Kidney glomerular epithelial cell (primary cell): ENCODE measurements around the gene PLSCR2.
A peak's percentile ranks its signal among the peaks of the same experiment; 100 is the strongest.
"Not testable (repeated sequence)": the region's sequence is repeated elsewhere in the genome, so short reads cannot be mapped to it uniquely, and the experiment has no call there.

Experiments
- DNase-seq: peaks from one replicate; lab custom pipeline; 2025; lab: John Stamatoyannopoulos, UW

Gene PLSCR2, protein sequence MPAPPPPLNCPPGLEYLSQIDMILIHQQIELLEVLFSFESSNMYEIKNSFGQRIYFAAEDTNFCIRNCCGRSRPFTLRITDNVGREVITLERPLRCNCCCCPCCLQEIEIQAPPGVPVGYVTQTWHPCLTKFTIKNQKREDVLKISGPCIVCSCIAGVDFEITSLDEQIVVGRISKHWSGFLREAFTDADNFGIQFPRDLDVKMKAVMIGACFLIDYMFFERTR

GRCh38 chr3:146469150-146470017 lies at the start of gene PLSCR2:
Gene PLSCR2, minus strand, starts transcription at chr3:146469561. Its CDS starts 9,657 bp downstream, at chr3:146459904.
- DNase-seq, result peak; percentile 3

- DNase-seq, result no peak
These were observed 48.5 kb upstream of the PLSCR2 start for GRCh38 chr3:146517684-146518435.

DNA sequence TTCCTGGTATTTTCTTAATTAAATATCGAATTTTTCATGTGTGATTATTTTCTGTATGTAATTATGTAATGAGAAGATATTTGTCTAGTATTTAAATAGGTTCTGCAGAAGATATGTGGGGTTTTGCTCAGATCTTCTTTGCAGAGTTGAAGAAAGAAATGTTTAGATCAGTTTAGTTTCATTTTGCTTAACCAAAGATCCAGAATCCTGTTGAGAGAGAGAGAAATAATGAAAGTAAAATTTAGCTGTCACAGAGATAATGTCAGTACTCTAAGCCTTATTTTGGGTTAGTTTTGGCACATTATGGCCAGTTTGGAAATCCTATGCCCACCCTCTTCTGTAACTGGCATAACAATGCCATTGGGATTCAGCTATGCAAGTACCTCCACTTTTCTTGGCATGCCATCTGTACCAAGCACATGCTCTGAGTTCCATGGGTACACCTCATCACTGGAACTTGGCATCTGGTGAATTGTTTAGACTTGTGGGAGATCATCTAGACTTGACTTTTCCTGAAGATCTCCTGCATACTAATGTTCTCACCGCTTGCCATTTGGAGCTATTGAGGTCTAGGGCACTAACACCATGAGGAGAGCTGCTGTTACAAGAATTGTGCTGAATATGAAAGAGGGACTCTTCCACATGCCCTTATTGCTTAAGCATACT lies 44.2 kb upstream of the PLSCR2 start:
- DNase-seq, result no peak

DNA sequence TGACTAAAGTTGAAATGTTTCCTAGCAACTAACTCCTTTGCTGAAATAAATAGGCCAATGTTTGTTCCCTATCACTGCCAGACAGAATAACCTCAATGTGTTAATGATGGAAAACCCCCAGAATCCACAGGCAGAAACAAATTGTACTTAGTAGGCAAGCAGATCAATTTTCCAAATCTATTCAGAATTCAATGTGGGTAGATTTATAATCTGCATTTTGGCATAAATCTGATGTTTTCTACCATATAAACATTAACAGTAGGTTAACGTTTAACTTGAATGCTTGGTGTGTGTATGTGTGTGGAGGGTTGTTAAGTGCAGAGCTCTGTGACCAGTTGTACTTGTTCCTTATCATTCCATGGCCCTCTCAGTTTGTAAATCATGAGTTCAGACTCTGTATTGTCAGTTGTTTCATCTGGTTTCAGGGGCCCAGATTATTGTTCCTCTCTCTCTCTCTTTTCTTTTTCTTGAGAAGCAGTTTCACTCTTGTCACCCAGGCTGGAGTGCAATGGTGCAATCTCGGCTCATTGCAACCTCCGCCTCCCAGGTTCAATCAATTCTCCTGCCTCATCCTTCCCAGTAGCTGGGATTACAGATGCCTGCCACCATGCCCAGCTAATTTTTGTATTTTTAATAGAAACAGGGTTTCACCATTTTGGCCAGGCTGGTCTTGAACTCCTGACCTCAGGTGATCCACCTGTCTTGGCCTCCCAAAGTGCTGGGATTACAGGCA lies 42.2 kb upstream of the PLSCR2 start:
- DNase-seq, result peak; percentile 45

GRCh38 chr3:146507331-146508120 lies 38.2 kb upstream of the PLSCR2 start:
- DNase-seq, result no peak

DNA sequence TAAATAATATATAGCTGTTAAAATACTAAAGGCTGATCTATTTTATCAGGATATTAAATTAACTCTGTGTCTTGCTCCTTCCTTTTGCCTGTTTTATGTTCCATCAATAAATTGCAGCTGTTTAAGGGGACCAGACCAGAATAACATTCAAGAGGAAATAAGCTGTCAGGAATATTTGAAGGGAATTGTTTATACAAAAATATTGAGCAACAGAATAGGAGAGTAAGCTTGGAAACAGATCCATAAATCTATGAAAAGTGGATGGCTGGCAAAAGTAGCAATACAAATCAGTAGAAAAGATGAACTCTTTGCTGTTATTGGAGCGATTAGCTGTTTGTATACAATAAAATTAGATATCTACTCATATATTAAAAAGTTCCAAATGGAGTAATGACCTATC lies 36.2 kb upstream of the PLSCR2 start:
- DNase-seq, result no peak

- DNase-seq, result no peak
These were observed 35.3 kb upstream of the PLSCR2 start for GRCh38 chr3:146504498-146505197.

GRCh38 chr3:146503461-146504202 lies 34.3 kb upstream of the PLSCR2 start:
- peak; percentile 63 for DNase-seq

- no peak for DNase-seq
These were observed 33.6 kb upstream of the PLSCR2 start for GRCh38 chr3:146502887-146503460.

- no peak for DNase-seq
These were observed 32.4 kb upstream of the PLSCR2 start for GRCh38 chr3:146501752-146502151.

DNA sequence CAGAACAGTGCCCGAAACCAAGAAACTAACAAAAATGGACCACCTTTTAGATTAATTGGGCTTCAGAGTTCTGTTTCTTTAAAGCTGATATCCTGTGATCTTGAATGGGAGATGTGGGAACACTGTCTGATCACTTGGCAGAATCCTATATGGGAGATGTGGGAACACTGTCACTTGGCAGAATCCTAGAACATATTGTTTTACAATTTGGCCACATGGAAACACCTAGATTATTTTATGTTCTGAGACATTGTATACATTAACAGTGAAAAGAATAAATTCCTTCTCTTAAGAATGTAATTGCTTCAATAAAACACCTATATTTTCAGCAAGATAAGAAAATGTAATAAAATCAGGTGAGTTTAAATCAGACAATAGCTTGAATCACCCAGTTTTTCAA lies 30.3 kb upstream of the PLSCR2 start:
- no peak for DNase-seq

GRCh38 chr3:146498002-146498736 lies 28.8 kb upstream of the PLSCR2 start:
- DNase-seq, result no peak

GRCh38 chr3:146497145-146497843 lies 27.9 kb upstream of the PLSCR2 start:
- DNase-seq, result not testable (repeated sequence)

- no peak for DNase-seq
These were observed 27.4 kb upstream of the PLSCR2 start for GRCh38 chr3:146496726-146497125.

DNA sequence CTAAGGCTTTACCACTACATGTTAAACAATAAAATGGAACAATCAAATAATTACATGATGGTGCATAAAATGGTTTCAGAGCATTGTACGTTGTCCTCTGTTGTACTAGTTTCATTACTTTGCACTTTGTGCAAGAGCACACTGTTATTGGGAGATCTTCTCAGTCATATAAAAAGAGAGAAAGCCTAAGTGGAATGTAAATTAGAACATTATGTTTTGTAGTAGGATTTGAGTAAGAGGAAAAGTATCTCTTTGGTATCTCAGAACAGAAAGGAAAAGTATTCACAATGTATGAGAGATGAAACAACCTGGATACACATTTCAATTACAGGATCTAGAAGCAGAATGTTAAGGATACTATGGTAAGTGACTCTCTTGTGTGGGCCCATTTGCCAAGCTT lies 26.9 kb upstream of the PLSCR2 start:
- DNase-seq, result no peak

- no peak for DNase-seq
These were observed 24.4 kb upstream of the PLSCR2 start for GRCh38 chr3:146493761-146494160.

GRCh38 chr3:146493221-146493620 lies 23.9 kb upstream of the PLSCR2 start:
- no peak for DNase-seq

DNA sequence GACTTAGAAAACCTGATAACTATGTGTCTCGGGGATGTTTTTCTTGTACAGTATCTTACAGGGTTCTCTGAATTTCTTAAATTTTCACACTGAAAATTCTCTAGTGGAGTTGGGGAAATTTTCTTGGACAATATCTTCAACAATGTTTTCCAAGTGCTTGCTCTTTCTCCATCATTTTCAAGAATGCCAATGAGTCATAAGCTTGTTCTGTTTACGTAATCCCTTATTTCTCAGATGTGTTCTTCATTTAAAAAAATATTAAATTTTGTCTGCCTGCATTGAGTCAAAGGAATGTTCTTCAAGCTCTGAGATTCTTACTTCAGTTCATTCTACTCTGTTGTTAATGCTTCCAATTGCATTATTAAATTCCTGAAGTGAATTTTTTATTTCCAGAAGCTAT lies 21.9 kb upstream of the PLSCR2 start:
- no peak for DNase-seq
